Lung (tissue), 12 donors: Measurements from ENCODE around the gene SYNGR2. TPM values are rescaled to one million over a fixed set of nuclear protein-coding genes. Genes with fewer than 3 reads are reported as not detected.
A peak's percentile ranks its signal among the peaks of the same experiment; 100 is the strongest.

Experiments
- ATAC-seq: fragments of 200-7000 bp; cut with Tn5 transposase; one replicate; pipeline ENCODE4 v1.9.1; 2020; ENCODE audit warnings: moderate number of reproducible peaks; ENCODE audit not compliant: insufficient read depth, low FRiP score
- DNase-seq, 3 donors: peaks; one replicate each; pipeline ENCODE4 v3.0.0-alpha.2; 2013 to 2017
- H3K27ac ChIP-seq, 2 donors: one replicate each; pipeline ENCODE4 v1.5.1; 2013; ENCODE audit warnings: mild to moderate bottlenecking in 2 of 2, moderate library complexity in 2 of 2, control low read depth in 1 of 2, inconsistent platforms in 1 of 2, low read depth in 1 of 2, low read length in 1 of 2
- H3K27me3 ChIP-seq, 3 donors: one replicate each; pipeline ENCODE4 v1.5.1; 2013; ENCODE audit warnings: low read length in 2 of 3; ENCODE audit not compliant: control insufficient read depth in 3 of 3, insufficient read depth in 3 of 3
- H3K36me3 ChIP-seq, 4 donors: one replicate each; pipeline ENCODE4 v1.5.1; 2013; ENCODE audit warnings: low read length in 4 of 4, mild to moderate bottlenecking in 1 of 4, moderate library complexity in 1 of 4; ENCODE audit not compliant: control insufficient read depth in 4 of 4, insufficient read depth in 4 of 4
- H3K4me1 ChIP-seq, 5 donors: one replicate each; pipeline ENCODE4 v1.5.1; 2013; ENCODE audit warnings: low read length in 5 of 5, mild to moderate bottlenecking in 2 of 5, moderate library complexity in 1 of 5; ENCODE audit not compliant: control insufficient read depth in 5 of 5, insufficient read depth in 5 of 5
- H3K4me3 ChIP-seq: one replicate; pipeline ENCODE4 v1.5.1; 2013; ENCODE audit warnings: mild to moderate bottlenecking, control low read depth, moderate library complexity
- H3K9ac ChIP-seq, 2 donors: one replicate each; pipeline ENCODE4 v1.5.1; 2013; ENCODE audit warnings: low read length in 2 of 2, control low read depth in 1 of 2; ENCODE audit not compliant: insufficient read depth in 1 of 2
- H3K9me3 ChIP-seq, 4 donors: one replicate each; pipeline ENCODE4 v1.5.1; 2013; ENCODE audit warnings: low read length in 3 of 4, mild to moderate bottlenecking in 1 of 4, moderate library complexity in 1 of 4; ENCODE audit not compliant: control insufficient read depth in 4 of 4, insufficient read depth in 3 of 4
- CTCF ChIP-seq: IDR thresholded peaks from 2 replicates; pipeline ENCODE4 v1.5.1; 2012; ENCODE audit warnings: mild to moderate bottlenecking; ENCODE audit errors: control extremely low read depth, extremely low read depth
- WGBS, 2 donors: extraction: QIAGEN DNeasy Blood & Tissue Kit; methylation state at CpG; one replicate each; pipeline ENCODE4 v1.1.7; 2013; 5-methylcytosine and 5-hydroxymethylcytosine counted together
- polyA plus RNA-seq, 2 donors: library from polyadenylated mRNA; stranded (reverse); fragments of 200-250 nt; gene quantifications; one replicate each; pipeline ENCODE4 v1.2.1, GENCODE V29; 2013
- total RNA-seq, 2 donors: library from RNA; depleted of rRNA in 1 of 2; stranded (reverse); fragments of >200 nt in 1 of 2; gene quantifications; one replicate each; pipeline ENCODE4 v1.2.1, GENCODE V29; 2014 to 2021
- donor health status: control.
- donor health status: control.
- donor health status: Bipolar disorder and iron deficiency.
- donor health status: healthy.
- donor health status: DM: yes; HTN: yes; CAD: no.

Gene SYNGR2
- total and polyA plus RNA-seq, 4 donors = 111 to 212 (median 188) TPM

- Histone ChIP-seq H3K9ac (no peak overlapping the region), H3K27ac (peak overlapping the region; percentile 89 to 93), H3K4me3 (no peak overlapping the region), H3K4me1 (peaks cover 3 to 51% (median 18%) of the 10 kb centered on the region in 5 donors), H3K36me3 (peaks cover 0 to 42% (median 1%) of the 10 kb centered on the region in 4 donors), H3K9me3 (no peaks in the 10 kb centered on the region), H3K27me3 (peaks cover 0 to 3% (median 0%) of the 10 kb centered on the region in 3 donors)
- WGBS, 2 donors = 22 to 41% methylated on average over 6 of the region's 6 CpGs
- no peak for TF ChIP-seq CTCF
- ATAC-seq (no peak), DNase-seq (no peak)
Measured at GRCh38 chr17:78126895-78127238, 41.5 kb upstream of the SYNGR2 start.

GRCh38 chr17:78127239-78127887 is 41.0 kb upstream of the SYNGR2 start:
- DNase-seq = peak; percentile 60 to 77 (median 71)
- Histone ChIP-seq H3K4me1 (peaks cover 3 to 51% (median 22%) of the 10 kb centered on the region in 5 donors), H3K27ac (peak overlapping the region; percentile 89 to 93), H3K27me3 (peaks cover 0 to 3% (median 0%) of the 10 kb centered on the region in 3 donors), H3K9ac (peak overlapping the region in 1 of 2 donors; percentile 73), H3K36me3 (peaks cover 0 to 37% (median 1%) of the 10 kb centered on the region in 4 donors), H3K4me3 (peak overlapping the region; percentile 60), H3K9me3 (no peaks in the 10 kb centered on the region)
- no peak for TF ChIP-seq CTCF
- 4 to 12% methylated on average over 25 of the region's 25 CpGs for WGBS, 2 donors
- peak; percentile 28 for ATAC-seq

GRCh38 chr17:78127888-78128550 is 40.4 kb upstream of the SYNGR2 start:
- DNase-seq (peak in 2 of 3 donors; percentile 49 to 60), ATAC-seq (peak; percentile 23)
- Histone ChIP-seq H3K4me1 (peaks cover 3 to 53% (median 27%) of the 10 kb centered on the region in 5 donors), H3K4me3 (peak overlapping the region; percentile 74), H3K9ac (peak overlapping the region in 1 of 2 donors; percentile 73), H3K36me3 (peaks cover 0 to 31% (median 1%) of the 10 kb centered on the region in 4 donors), H3K9me3 (no peaks in the 10 kb centered on the region), H3K27me3 (peaks cover 0 to 3% (median 0%) of the 10 kb centered on the region in 3 donors), H3K27ac (peak overlapping the region; percentile 89 to 93)
- 2 to 3% methylated on average over 36 to 39 of the region's 39 CpGs for WGBS, 2 donors
- TF ChIP-seq CTCF = no peak
